ENCODE measurements around the gene ADAMTS4.

Gene ADAMTS4

GRCh38 chr1:161219078-161219892, 20.4 kb upstream of the ADAMTS4 start:
- H3K4me3 ChIP-seq (replicated peaks; ENCODE audit: low read depth, low read length): no peak overlapping the region
- no peak for DNase-seq (ENCODE audit: extremely low read depth, low read depth)
- TF ChIP-seq CTCF (IDR thresholded peaks at IDR 0.05; ENCODE audit: low read depth, low read length, missing control alignments): no peak

GRCh38 chr1:161218301-161219077, 19.6 kb upstream of the ADAMTS4 start:
- TF ChIP-seq CTCF (IDR thresholded peaks at IDR 0.05; ENCODE audit: low read depth, low read length, missing control alignments): no peak

GRCh38 chr1:161217831-161218230, 19.0 kb upstream of the ADAMTS4 start:
- DNase-seq (ENCODE audit: extremely low read depth, low read depth): no peak
- TF ChIP-seq CTCF (IDR thresholded peaks at IDR 0.05; ENCODE audit: low read depth, low read length, missing control alignments): no peak

More at GRCh38 chr1:161218301-161219077, 19.6 kb upstream of the ADAMTS4 start:
- DNase-seq (ENCODE audit: extremely low read depth, low read depth): no peak
- no peak overlapping the region for H3K4me3 ChIP-seq (replicated peaks; ENCODE audit: low read depth, low read length)

GRCh38 chr1:161216945-161217712, 18.3 kb upstream of the ADAMTS4 start:
- no peak for TF ChIP-seq CTCF (IDR thresholded peaks at IDR 0.05; ENCODE audit: low read depth, low read length, missing control alignments)
- no peak for DNase-seq (ENCODE audit: extremely low read depth, low read depth)
- no peak overlapping the region for H3K4me3 ChIP-seq (replicated peaks; ENCODE audit: low read depth, low read length)

More at GRCh38 chr1:161217831-161218230, 19.0 kb upstream of the ADAMTS4 start:
- H3K4me3 ChIP-seq (replicated peaks; ENCODE audit: low read depth, low read length): no peak overlapping the region

- H3K4me3 ChIP-seq (replicated peaks; ENCODE audit: low read depth, low read length): no peak within 1 kb of the TSS
- DNase-seq (ENCODE audit: extremely low read depth, low read depth): no peak
- TF ChIP-seq CTCF (IDR thresholded peaks at IDR 0.05; ENCODE audit: low read depth, low read length, missing control alignments): no peak
These were observed 16.2 kb upstream of the ADAMTS4 start, which contains the start of gene FCER1G for GRCh38 chr1:161215076-161215475. Gene FCER1G, plus strand, starts transcription at chr1:161215295. Its CDS starts 27 bp downstream, at chr1:161215322.

GRCh38 chr1:161214369-161214768, 15.5 kb upstream of the ADAMTS4 start:
- no peak for DNase-seq (ENCODE audit: extremely low read depth, low read depth)
- H3K4me3 ChIP-seq (replicated peaks; ENCODE audit: low read depth, low read length): no peak overlapping the region
- no peak for TF ChIP-seq CTCF (IDR thresholded peaks at IDR 0.05; ENCODE audit: low read depth, low read length, missing control alignments)

All from HFF-Myc (cell line).